ENCODE data around the gene PKP1.

Gene PKP1

DNA sequence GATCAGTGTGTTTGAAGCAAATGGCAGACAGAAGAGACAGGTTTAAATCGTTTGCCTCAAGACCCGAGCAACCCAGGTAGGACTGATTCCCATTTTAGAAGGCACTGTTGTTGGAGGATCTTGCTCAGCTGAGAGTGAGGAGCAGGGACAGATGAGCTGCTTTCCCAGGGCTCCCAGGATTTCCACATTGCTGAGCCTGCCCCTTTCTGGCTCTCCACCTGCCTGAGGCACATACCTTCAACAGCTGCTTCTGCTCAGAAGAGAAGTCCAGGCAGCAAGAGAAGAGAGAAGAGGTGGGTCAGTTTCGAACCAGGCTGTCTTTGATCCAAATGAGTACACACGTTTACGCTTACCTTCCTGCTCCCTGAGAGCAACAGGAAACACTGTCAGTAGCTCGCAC lies 88.5 kb downstream of the PKP1 start:
- Histone ChIP-seq H3K4me1 (ENCODE audit: insufficient read depth, low read length) (peaks cover 22% of the 10 kb centered on the region), H3K27ac (ENCODE audit: low read length) (no peak overlapping the region), H3K27me3 (ENCODE audit: insufficient read depth, low read length) (no peaks in the 10 kb centered on the region), H3K4me3 (ENCODE audit: low read length) (no peak overlapping the region), H3K9ac (ENCODE audit: low read depth, low read length) (no peak overlapping the region), H3K36me3 (ENCODE audit: insufficient read depth, low read depth, low read length) (no peaks in the 10 kb centered on the region), H3K9me3 (ENCODE audit: insufficient read depth, low read depth, low read length) (no peaks in the 10 kb centered on the region)

DNA sequence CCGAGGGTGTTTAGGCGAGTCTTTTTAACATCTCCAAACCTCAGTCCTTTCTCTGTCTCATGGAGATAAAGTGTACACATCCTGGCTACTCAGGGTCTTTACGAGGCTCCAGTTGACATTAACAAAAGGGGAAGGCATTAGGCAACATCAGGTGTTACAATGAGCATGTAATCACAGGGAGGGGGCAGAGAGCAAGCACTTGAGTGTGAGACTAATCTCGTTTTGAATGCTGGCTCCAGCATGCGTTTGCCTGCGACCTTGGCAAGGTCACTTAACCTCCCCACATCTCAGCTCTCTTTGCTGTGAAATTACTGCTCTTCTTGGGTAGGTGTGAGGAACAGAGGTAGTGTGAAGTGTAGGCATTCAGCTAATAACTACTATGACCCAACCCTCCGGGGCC lies 91.1 kb downstream of the PKP1 start:
- no peak overlapping the region for H3K27ac ChIP-seq (ENCODE audit: low read length)
- peaks cover 32% of the 10 kb centered on the region for H3K4me1 ChIP-seq (ENCODE audit: insufficient read depth, low read length)
- no peaks in the 10 kb centered on the region for H3K9me3 ChIP-seq (ENCODE audit: insufficient read depth, low read depth, low read length)
- H3K36me3 ChIP-seq (ENCODE audit: insufficient read depth, low read depth, low read length), result no peaks in the 10 kb centered on the region
- H3K4me3 ChIP-seq (ENCODE audit: low read length), result no peak overlapping the region
- H3K9ac ChIP-seq (ENCODE audit: low read depth, low read length), result no peak overlapping the region; the same call in 1 of the 2 replicates
- H3K27me3 ChIP-seq (ENCODE audit: insufficient read depth, low read length), result no peaks in the 10 kb centered on the region

DNA sequence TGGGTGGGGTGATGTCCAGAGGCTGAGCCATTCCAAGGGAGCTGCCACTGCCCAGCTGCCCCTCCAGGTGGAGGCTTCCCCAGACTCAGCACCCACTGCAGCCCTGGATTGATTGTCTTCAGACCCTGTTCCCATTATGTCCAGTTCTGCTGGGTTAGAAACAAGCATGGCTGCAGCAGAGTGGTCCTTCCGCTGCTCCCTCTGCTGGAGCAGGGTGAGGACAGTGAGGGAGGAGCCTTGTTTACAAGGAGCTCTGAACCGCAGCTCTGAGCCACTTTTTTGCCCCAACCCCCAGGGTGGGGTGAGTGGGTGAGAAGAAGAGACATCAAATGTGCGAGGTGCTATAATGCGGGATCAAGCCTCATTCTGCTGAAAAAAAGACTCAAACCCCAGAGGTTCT lies 91.9 kb downstream of the PKP1 start:
- Histone ChIP-seq H3K27ac (ENCODE audit: low read length) (no peak overlapping the region), H3K27me3 (ENCODE audit: insufficient read depth, low read length) (no peaks in the 10 kb centered on the region)

DNA sequence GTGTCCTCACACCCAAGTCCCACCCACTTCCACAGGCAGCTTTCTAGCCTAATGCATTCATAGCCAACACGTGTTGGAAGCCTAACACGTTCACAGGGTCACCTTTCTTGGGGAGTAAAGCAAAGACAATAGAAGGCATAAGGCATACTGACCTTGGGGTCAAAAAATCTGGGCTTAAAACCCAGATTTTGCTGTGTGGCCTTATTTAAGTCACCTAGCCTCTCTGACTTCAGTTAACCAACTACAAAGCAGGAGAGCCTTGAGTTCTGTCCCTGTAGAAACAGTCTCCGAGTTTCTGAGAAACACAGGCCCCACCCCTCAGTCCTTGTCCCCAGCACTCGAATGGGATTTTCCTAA lies 92.8 kb downstream of the PKP1 start:
- H3K36me3 ChIP-seq (ENCODE audit: insufficient read depth, low read depth, low read length), result no peaks in the 10 kb centered on the region
- H3K9me3 ChIP-seq (ENCODE audit: insufficient read depth, low read depth, low read length), result no peaks in the 10 kb centered on the region
- H3K4me1 ChIP-seq (ENCODE audit: insufficient read depth, low read length), result peaks cover 32% of the 10 kb centered on the region
- peak overlapping the region; percentile 79 for H3K27ac ChIP-seq (ENCODE audit: low read length)
- H3K9ac ChIP-seq (ENCODE audit: low read depth, low read length), result peak overlapping the region; percentile 71; the same call in 1 of the 2 replicates
- peak overlapping the region; percentile 42; the same call in 1 of the 2 replicates for H3K4me3 ChIP-seq (ENCODE audit: low read length)
- H3K27me3 ChIP-seq (ENCODE audit: insufficient read depth, low read length), result no peaks in the 10 kb centered on the region

More for the DNA sequence above, 91.9 kb downstream of the PKP1 start:
- Histone ChIP-seq H3K9me3 (ENCODE audit: insufficient read depth, low read depth, low read length) (no peaks in the 10 kb centered on the region), H3K9ac (ENCODE audit: low read depth, low read length) (no peak overlapping the region; the same call in 1 of the 2 replicates), H3K36me3 (ENCODE audit: insufficient read depth, low read depth, low read length) (no peaks in the 10 kb centered on the region), H3K4me3 (ENCODE audit: low read length) (no peak overlapping the region), H3K4me1 (ENCODE audit: insufficient read depth, low read length) (peaks cover 32% of the 10 kb centered on the region)

DNA sequence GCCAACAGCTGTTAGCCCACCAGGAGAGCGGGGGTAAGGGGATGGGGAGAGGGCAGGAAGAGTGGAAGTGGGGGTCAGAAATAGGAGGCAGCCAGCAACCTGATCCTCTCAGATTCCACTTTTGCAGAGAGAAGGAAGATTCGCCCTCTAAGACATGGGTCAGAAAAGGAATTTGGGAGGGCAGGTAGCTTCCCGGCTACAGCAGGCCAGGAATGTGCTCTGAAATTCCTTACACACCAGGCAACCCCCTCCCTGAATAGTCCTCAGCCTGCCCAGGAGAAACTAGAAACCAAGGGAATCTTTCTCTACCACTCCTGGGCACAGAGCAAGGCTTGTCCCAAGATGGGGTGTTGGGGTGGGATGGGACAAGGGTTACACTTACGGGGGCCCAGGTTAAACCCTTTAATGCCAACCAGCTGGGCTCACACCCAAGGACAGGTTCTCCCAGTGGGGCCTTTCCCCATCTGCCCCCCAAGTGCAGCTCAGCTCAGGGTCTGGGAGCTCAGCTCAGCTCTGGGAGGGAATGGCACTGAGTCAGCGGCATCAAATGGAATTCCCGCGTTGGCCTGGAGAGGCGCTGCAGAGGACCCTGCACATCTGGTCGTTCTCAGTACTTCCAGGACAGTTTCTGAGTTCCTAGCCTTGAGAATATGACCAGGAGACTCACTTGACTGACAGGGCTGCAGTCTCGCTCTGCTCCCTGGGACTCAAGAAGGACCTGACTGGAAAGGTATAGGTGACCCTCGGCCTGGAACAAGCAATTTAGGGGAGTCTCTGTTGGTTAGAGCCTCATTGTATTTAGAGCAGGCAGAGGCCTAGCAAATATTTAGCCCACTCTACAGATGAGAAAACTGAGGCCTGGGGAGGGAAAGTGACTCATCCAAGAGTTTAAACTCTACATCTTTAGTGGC lies 93.4 kb downstream of the PKP1 start:
- peak overlapping the region; percentile 71; the same call in 1 of the 2 replicates for H3K9ac ChIP-seq (ENCODE audit: low read depth, low read length)
- peaks cover 32% of the 10 kb centered on the region for H3K4me1 ChIP-seq (ENCODE audit: insufficient read depth, low read length)
- peak overlapping the region; percentile 79 for H3K27ac ChIP-seq (ENCODE audit: low read length)
- H3K27me3 ChIP-seq (ENCODE audit: insufficient read depth, low read length), result no peaks in the 10 kb centered on the region
- no peaks in the 10 kb centered on the region for H3K36me3 ChIP-seq (ENCODE audit: insufficient read depth, low read depth, low read length)
- no peaks in the 10 kb centered on the region for H3K9me3 ChIP-seq (ENCODE audit: insufficient read depth, low read depth, low read length)
- peak overlapping the region; percentile 42; the same call in 1 of the 2 replicates for H3K4me3 ChIP-seq (ENCODE audit: low read length)

DNA sequence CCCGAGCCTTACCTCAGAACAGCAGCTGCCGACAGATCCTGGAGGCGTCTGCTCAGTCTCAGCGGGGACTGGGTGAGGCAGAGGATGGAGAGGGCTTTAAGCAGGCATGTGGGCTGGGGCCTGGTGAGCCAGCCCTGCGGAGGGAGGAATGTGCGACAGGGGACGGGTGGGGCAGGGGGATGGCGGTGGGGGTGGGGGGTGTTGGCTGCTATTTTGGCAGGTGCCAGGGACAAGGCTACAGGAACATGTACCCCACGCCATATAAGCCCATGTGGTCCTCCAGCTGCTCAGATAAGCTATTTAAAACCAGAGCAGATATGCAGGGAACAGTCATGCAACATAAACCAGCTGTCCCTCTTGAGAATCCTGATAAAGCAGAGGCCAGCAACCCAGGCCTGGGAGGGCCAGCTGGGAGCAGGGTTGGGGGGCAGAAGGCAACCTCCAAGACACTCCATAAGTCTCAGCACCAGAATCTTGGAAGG lies 94.3 kb downstream of the PKP1 start, which contains the start of gene TNNT2:
Gene TNNT2, minus strand, starts transcription at position 70 of the 482 bp plus-strand sequence. CDS start 4,426 bp downstream, outside the sequence.
- Histone ChIP-seq H3K27ac (ENCODE audit: low read length) (peak within 1 kb of the TSS; percentile 79), H3K4me1 (ENCODE audit: insufficient read depth, low read length) (peaks cover 32% of the 10 kb centered on the region), H3K36me3 (ENCODE audit: insufficient read depth, low read depth, low read length) (no peaks in the 10 kb centered on the region), H3K9me3 (ENCODE audit: insufficient read depth, low read depth, low read length) (no peaks in the 10 kb centered on the region), H3K4me3 (ENCODE audit: low read length) (peak within 1 kb of the TSS; percentile 42; the same call in 1 of the 2 replicates), H3K9ac (ENCODE audit: low read depth, low read length) (peak within 1 kb of the TSS; percentile 71; the same call in 1 of the 2 replicates), H3K27me3 (ENCODE audit: insufficient read depth, low read length) (no peaks in the 10 kb centered on the region)

DNA sequence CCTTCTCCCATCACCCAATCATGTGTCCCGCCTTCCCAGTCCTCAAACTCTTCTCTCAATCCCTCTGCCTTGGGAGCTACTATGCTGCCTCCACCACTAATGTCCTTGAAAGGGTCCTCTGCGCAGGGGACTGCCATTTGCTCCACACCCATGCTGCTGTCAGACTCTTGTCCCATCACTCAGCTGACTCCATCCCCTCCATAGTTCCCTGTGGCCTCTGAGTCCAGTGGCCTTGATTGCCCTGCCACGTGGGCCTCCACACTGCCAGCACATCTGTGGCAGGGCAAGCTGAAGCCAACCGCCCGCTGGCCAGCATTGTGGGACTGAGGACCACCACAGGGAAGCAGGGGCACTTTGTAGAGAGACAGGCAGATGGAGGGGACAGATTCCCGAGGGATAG lies 95.5 kb downstream of the PKP1 start:
- H3K27ac ChIP-seq (ENCODE audit: low read length), result no peak overlapping the region
- H3K4me1 ChIP-seq (ENCODE audit: insufficient read depth, low read length), result peaks cover 32% of the 10 kb centered on the region
- no peak overlapping the region for H3K4me3 ChIP-seq (ENCODE audit: low read length)
- no peaks in the 10 kb centered on the region for H3K27me3 ChIP-seq (ENCODE audit: insufficient read depth, low read length)
- no peaks in the 10 kb centered on the region for H3K9me3 ChIP-seq (ENCODE audit: insufficient read depth, low read depth, low read length)
- H3K36me3 ChIP-seq (ENCODE audit: insufficient read depth, low read depth, low read length), result no peaks in the 10 kb centered on the region
- H3K9ac ChIP-seq (ENCODE audit: low read depth, low read length), result no peak overlapping the region

DNA sequence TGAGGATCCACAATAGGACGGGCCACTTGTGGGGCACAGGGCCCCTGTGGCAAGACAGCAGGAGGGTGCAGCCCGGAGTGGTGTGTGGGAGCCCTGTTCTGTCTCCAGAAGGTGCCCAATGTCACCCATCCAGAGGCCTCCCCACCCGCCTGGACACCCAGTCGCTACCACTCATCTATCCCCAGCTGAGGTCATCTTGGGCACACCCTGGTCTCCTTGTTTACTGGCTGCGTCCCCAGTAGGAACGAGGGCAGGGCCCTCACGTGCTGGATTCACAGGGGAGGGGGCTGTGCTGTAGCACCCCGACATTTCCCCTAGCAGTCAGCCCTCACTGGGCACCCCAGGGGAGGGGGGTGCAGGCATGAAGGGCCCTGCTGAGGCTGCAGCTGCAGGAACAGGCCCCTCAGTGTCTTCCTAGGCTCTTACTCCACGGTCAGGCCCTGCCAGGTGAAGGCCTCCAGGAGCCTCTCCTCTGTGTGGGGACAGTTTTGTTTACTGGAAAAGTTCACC lies 96.5 kb downstream of the PKP1 start:
- no peak overlapping the region for H3K4me3 ChIP-seq (ENCODE audit: low read length)
- no peaks in the 10 kb centered on the region for H3K27me3 ChIP-seq (ENCODE audit: insufficient read depth, low read length)
- no peak overlapping the region for H3K9ac ChIP-seq (ENCODE audit: low read depth, low read length)
- H3K27ac ChIP-seq (ENCODE audit: low read length), result no peak overlapping the region
- no peaks in the 10 kb centered on the region for H3K36me3 ChIP-seq (ENCODE audit: insufficient read depth, low read depth, low read length)
- no peaks in the 10 kb centered on the region for H3K9me3 ChIP-seq (ENCODE audit: insufficient read depth, low read depth, low read length)
- peaks cover 23% of the 10 kb centered on the region for H3K4me1 ChIP-seq (ENCODE audit: insufficient read depth, low read length)

DNA sequence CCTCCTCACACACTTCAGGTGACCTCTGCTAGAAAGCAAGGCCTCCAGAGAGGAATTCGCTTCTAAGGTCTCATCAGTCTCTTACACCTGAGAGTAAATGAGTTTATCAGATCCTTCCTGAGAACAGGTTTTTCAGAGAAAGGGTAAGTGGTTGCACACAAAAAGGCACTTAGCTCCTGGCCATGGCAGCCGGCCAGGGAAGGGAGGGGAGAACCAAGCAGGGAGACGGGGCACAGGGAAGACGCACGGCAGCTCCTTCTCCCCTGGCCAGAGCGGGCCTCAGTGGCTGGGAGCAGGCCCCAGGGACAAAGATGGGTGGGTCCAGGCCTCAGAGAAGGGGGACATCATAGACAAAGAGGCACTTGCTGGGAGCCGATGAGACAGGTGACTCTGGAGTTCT lies 97.8 kb downstream of the PKP1 start:
- Histone ChIP-seq H3K27me3 (ENCODE audit: insufficient read depth, low read length) (no peaks in the 10 kb centered on the region), H3K27ac (ENCODE audit: low read length) (no peak overlapping the region), H3K4me1 (ENCODE audit: insufficient read depth, low read length) (peaks cover 11% of the 10 kb centered on the region), H3K4me3 (ENCODE audit: low read length) (no peak overlapping the region), H3K36me3 (ENCODE audit: insufficient read depth, low read depth, low read length) (no peaks in the 10 kb centered on the region), H3K9ac (ENCODE audit: low read depth, low read length) (no peak overlapping the region), H3K9me3 (ENCODE audit: insufficient read depth, low read depth, low read length) (no peaks in the 10 kb centered on the region)
